Liver (tissue), 9 donors: ENCODE data around the gene KCNA2. TPM values are rescaled to one million over a fixed set of nuclear protein-coding genes. Genes with fewer than 3 reads are reported as not detected.
A peak's percentile ranks its signal among the peaks of the same experiment; 100 is the strongest.

Experiments used
- DNase-seq: peaks from one replicate; pipeline ENCODE4 v3.0.0-alpha.2; 2017; ENCODE audit warnings: low spot score
- H3K27ac ChIP-seq, 2 donors: one replicate each; pipeline ENCODE4 v1.7.0; 2013; ENCODE audit warnings: inconsistent platforms in 2 of 2, low read length in 2 of 2, control low read depth in 1 of 2, low read depth in 1 of 2, mild to moderate bottlenecking in 1 of 2
- H3K27me3 ChIP-seq, 4 donors: one replicate each; pipeline versions ENCODE4 v1.6.1 to v1.7.0; 2013; ENCODE audit warnings: low read length in 3 of 4, inconsistent platforms in 1 of 4, mild to moderate bottlenecking in 1 of 4, moderate library complexity in 1 of 4; ENCODE audit not compliant: control insufficient read depth in 4 of 4, insufficient read depth in 4 of 4
- H3K36me3 ChIP-seq, 4 donors: one replicate each; pipeline versions ENCODE4 v1.6.1 to v1.7.0; 2013; ENCODE audit warnings: low read length in 3 of 4, mild to moderate bottlenecking in 3 of 4, low read depth in 1 of 4, moderate library complexity in 1 of 4; ENCODE audit not compliant: control insufficient read depth in 4 of 4, insufficient read depth in 3 of 4
- H3K4me1 ChIP-seq, 4 donors: one replicate each; pipeline versions ENCODE4 v1.6.1 to v1.7.0; 2013; ENCODE audit warnings: low read length in 3 of 4, mild to moderate bottlenecking in 3 of 4, moderate library complexity in 1 of 4; ENCODE audit not compliant: control insufficient read depth in 4 of 4, insufficient read depth in 4 of 4
- H3K4me3 ChIP-seq, 3 donors: one replicate each; pipeline versions ENCODE4 v1.6.1 to v1.7.0; 2013; ENCODE audit warnings: low read length in 3 of 3, control low read depth in 1 of 3, low read depth in 1 of 3, mild to moderate bottlenecking in 1 of 3
- H3K9ac ChIP-seq, 2 donors: one replicate each; pipeline ENCODE4 v1.7.0; 2013; ENCODE audit warnings: low read length in 2 of 2, mild to moderate bottlenecking in 2 of 2, moderate library complexity in 2 of 2, control low read depth in 1 of 2, low read depth in 1 of 2
- H3K9me3 ChIP-seq, 4 donors: one replicate each; pipeline versions ENCODE4 v1.6.1 to v1.7.0; 2013; ENCODE audit warnings: low read length in 3 of 4; ENCODE audit not compliant: control insufficient read depth in 4 of 4
- EGR1 ChIP-seq, 2 donors: IDR thresholded peaks; 2 replicates each; pipeline ENCODE4 v1.6.1; 2016 to 2018; ENCODE audit warnings: antibody characterized with exemption in 2 of 2, low read depth in 2 of 2
- FOXA1 ChIP-seq: IDR thresholded peaks from 2 replicates; pipeline ENCODE4 v1.6.1; 2016; ENCODE audit warnings: antibody characterized with exemption
- FOXA2 ChIP-seq: IDR thresholded peaks from 2 replicates; pipeline ENCODE4 v1.6.1; 2016; ENCODE audit warnings: antibody characterized with exemption
- GABPA ChIP-seq, 2 donors: IDR thresholded peaks in 1 of 2; conservative IDR thresholded peaks in 1 of 2; 2 replicates each; pipeline ENCODE4 v1.6.1; 2016; ENCODE audit warnings: antibody characterized with exemption in 2 of 2, mild to moderate bottlenecking in 1 of 2, moderate library complexity in 1 of 2
- HNF4G ChIP-seq: IDR thresholded peaks from 2 replicates; pipeline ENCODE4 v1.6.1; 2016; ENCODE audit warnings: antibody characterized with exemption
- JUND ChIP-seq, 2 donors: IDR thresholded peaks; 2 replicates each; pipeline ENCODE4 v1.6.1; 2016; ENCODE audit warnings: antibody characterized with exemption in 2 of 2
- NR2F2 ChIP-seq: IDR thresholded peaks from 2 replicates; pipeline ENCODE4 v1.6.1; 2016; ENCODE audit warnings: antibody characterized with exemption
- RAD21 ChIP-seq, 2 donors: IDR thresholded peaks; 2 replicates each; pipeline ENCODE4 v1.6.1; 2016; ENCODE audit warnings: antibody characterized with exemption in 2 of 2, mild to moderate bottlenecking in 2 of 2
- RXRA ChIP-seq, 2 donors: IDR thresholded peaks; 2 replicates each; pipeline ENCODE4 v1.6.1; 2017 to 2018; ENCODE audit warnings: antibody characterized with exemption in 2 of 2, mild to moderate bottlenecking in 1 of 2
- SP1 ChIP-seq: IDR thresholded peaks from 2 replicates; pipeline ENCODE4 v1.6.1; 2018; ENCODE audit warnings: antibody characterized with exemption, mild to moderate bottlenecking
- TAF1 ChIP-seq: conservative IDR thresholded peaks from 2 replicates; pipeline ENCODE4 v1.6.1; 2016; ENCODE audit warnings: antibody characterized with exemption, mild to moderate bottlenecking
- YY1 ChIP-seq: IDR thresholded peaks from 2 replicates; pipeline ENCODE4 v1.6.1; 2016; ENCODE audit warnings: antibody characterized with exemption, mild to moderate bottlenecking
- WGBS: extraction: QIAGEN DNeasy Blood & Tissue Kit; methylation state at CpG from one replicate; pipeline ENCODE4 v1.1.7; 2013; 5-methylcytosine and 5-hydroxymethylcytosine counted together
- polyA plus RNA-seq, 2 donors: library from polyadenylated mRNA; stranded (reverse) in 1 of 2; unstranded in 1 of 2; fragments of 200-250 nt in 1 of 2; fragments of >200 nt in 1 of 2; fragmentation: Nextera tagmentation in 1 of 2; extraction: Ambion mirVana in 1 of 2; gene quantifications; one replicate each; pipeline versions ENCODE4 v1.2.1 to v1.2.3, GENCODE V29; 2013 to 2015
- total RNA-seq, 2 donors: library from RNA; depleted of rRNA; stranded (reverse); fragments of >200 nt; gene quantifications; one replicate each; pipeline ENCODE4 v1.2.3, GENCODE V29; 2014
- TF ChIP-seq, protein P1 (sequence below): IDR thresholded peaks from 2 replicates; pipeline ENCODE4 v1.6.1; 2016; ENCODE audit warnings: antibody characterized with exemption, mild to moderate bottlenecking
- TF ChIP-seq, protein P2 (sequence below): fragments of 150-350 bp; IDR thresholded peaks from 2 replicates; pipeline ENCODE4 v1.5.1; 2017; ENCODE audit warnings: improper control_type of control experiment, low read depth, low read length; ENCODE audit not compliant: missing input control
- TF ChIP-seq, protein P3 (sequence below): IDR thresholded peaks from 2 replicates; pipeline ENCODE4 v1.6.1; 2016; ENCODE audit warnings: antibody characterized with exemption
- TF ChIP-seq, protein P4 (sequence below): IDR thresholded peaks from 2 replicates; pipeline ENCODE4 v1.6.1; 2016; ENCODE audit warnings: antibody characterized with exemption
- TF ChIP-seq, protein P5 (sequence below): IDR thresholded peaks from 2 replicates; pipeline ENCODE4 v1.6.1; 2016; ENCODE audit warnings: antibody characterized with exemption
- donor health status: healthy.
- donor health status: healthy.
- donor health status: healthy.
- donor health status: healthy.
- donor health status: healthy.

Gene KCNA2
- total and polyA plus RNA-seq, 4 donors: 0.02 to 0.08 TPM; not detected in 2

DNA sequence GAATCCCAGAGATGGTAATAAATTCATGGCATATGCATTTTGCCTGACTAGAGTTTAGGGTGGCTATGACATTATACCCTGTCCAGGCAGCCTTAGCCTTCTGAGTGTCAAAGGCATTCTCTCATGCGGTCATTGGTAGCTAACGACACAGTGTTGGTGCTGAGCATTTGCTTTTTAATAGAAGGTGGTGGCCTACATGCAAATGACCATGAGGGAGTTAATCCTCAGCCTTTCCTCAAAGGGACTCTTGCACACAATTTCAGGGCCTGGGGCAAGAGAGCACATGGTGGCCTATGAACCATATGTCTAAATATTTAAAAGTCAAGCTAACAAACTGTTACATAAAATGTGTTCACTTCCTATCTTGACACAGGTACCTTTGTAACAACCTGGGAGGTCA lies 56.3 kb downstream of the KCNA2 start:
- no peaks in the 10 kb centered on the region for H3K36me3 ChIP-seq
- H3K4me1 ChIP-seq: no peaks in the 10 kb centered on the region
- 82% methylated on average over 2 of the region's 2 CpGs for WGBS
- H3K27me3 ChIP-seq: peaks cover 2 to 4% (median 4%) of the 10 kb centered on the region in 4 donors
- TF ChIP-seq NR2F2: no peak
- no peak overlapping the region for H3K4me3 ChIP-seq
- no peaks in the 10 kb centered on the region for H3K9me3 ChIP-seq
- H3K9ac ChIP-seq: no peak overlapping the region
- DNase-seq: no peak
- H3K27ac ChIP-seq: no peak overlapping the region

DNA sequence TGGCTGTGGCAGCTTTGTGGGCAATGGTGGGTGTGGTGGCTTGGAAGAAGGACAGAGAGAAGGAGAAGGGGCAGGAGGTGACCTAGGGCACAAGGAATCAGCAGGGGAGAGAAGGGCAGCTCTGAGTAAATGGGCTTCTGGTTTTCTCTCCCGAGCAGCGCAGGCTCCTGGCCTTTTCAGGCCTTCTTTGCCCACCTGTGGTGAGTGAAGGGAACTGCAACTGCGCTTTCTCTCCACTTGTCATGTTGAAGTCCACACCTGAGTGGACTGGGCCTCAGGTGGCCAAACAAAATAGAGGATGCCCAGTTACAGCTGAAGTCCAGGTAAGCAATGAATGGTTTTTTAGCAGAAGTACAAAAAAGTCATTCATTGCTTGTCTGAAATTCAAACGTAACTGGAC lies 57.8 kb downstream of the KCNA2 start:
- Histone ChIP-seq H3K36me3 (no peaks in the 10 kb centered on the region), H3K4me3 (no peak overlapping the region), H3K27ac (no peak overlapping the region), H3K4me1 (no peaks in the 10 kb centered on the region), H3K27me3 (peaks cover 0 to 4% (median 2%) of the 10 kb centered on the region in 4 donors), H3K9ac (no peak overlapping the region), H3K9me3 (no peaks in the 10 kb centered on the region)
- DNase-seq: no peak
- no peak for TF ChIP-seq TAF1
- TF ChIP-seq RAD21 (IDR thresholded peaks at IDR 0.05): peak in 1 of 2 donors; percentile 29
- TF ChIP-seq EGR1 (IDR thresholded peaks at IDR 0.05; ENCODE audit: low read depth in 2 of 2): no peak
- TF ChIP-seq, protein P1, sequence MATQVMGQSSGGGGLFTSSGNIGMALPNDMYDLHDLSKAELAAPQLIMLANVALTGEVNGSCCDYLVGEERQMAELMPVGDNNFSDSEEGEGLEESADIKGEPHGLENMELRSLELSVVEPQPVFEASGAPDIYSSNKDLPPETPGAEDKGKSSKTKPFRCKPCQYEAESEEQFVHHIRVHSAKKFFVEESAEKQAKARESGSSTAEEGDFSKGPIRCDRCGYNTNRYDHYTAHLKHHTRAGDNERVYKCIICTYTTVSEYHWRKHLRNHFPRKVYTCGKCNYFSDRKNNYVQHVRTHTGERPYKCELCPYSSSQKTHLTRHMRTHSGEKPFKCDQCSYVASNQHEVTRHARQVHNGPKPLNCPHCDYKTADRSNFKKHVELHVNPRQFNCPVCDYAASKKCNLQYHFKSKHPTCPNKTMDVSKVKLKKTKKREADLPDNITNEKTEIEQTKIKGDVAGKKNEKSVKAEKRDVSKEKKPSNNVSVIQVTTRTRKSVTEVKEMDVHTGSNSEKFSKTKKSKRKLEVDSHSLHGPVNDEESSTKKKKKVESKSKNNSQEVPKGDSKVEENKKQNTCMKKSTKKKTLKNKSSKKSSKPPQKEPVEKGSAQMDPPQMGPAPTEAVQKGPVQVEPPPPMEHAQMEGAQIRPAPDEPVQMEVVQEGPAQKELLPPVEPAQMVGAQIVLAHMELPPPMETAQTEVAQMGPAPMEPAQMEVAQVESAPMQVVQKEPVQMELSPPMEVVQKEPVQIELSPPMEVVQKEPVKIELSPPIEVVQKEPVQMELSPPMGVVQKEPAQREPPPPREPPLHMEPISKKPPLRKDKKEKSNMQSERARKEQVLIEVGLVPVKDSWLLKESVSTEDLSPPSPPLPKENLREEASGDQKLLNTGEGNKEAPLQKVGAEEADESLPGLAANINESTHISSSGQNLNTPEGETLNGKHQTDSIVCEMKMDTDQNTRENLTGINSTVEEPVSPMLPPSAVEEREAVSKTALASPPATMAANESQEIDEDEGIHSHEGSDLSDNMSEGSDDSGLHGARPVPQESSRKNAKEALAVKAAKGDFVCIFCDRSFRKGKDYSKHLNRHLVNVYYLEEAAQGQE: no peak
- TF ChIP-seq FOXA1: no peak
- TF ChIP-seq, protein P2, sequence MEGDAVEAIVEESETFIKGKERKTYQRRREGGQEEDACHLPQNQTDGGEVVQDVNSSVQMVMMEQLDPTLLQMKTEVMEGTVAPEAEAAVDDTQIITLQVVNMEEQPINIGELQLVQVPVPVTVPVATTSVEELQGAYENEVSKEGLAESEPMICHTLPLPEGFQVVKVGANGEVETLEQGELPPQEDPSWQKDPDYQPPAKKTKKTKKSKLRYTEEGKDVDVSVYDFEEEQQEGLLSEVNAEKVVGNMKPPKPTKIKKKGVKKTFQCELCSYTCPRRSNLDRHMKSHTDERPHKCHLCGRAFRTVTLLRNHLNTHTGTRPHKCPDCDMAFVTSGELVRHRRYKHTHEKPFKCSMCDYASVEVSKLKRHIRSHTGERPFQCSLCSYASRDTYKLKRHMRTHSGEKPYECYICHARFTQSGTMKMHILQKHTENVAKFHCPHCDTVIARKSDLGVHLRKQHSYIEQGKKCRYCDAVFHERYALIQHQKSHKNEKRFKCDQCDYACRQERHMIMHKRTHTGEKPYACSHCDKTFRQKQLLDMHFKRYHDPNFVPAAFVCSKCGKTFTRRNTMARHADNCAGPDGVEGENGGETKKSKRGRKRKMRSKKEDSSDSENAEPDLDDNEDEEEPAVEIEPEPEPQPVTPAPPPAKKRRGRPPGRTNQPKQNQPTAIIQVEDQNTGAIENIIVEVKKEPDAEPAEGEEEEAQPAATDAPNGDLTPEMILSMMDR: peak; percentile 40
- TF ChIP-seq, protein P3, sequence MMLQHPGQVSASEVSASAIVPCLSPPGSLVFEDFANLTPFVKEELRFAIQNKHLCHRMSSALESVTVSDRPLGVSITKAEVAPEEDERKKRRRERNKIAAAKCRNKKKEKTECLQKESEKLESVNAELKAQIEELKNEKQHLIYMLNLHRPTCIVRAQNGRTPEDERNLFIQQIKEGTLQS: no peak
- WGBS: 76% methylated on average over 4 of the region's 4 CpGs

DNA sequence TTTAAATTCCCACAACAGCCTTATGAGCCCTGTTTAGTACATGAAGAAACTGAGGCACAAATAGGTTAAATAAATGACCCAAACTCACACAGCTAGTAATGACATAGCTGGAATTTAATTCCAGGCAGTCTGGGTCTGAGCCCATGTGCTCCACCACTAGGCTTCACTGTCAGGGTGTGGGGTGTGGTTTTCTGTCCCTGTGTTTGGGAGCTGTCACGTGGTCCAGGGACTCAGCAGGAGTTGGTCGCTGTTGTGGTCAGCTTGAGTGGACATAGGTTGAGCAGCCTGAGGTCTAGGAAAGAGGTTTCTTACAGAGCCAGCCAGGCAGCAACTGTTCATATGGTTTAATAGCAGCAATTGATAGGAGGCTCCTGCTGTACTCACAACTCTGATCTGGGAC lies 59.1 kb downstream of the KCNA2 start:
- H3K27me3 ChIP-seq: peaks cover 0 to 2% (median 0%) of the 10 kb centered on the region in 4 donors
- 57% methylated on average over 2 of the region's 2 CpGs for WGBS
- H3K9ac ChIP-seq: no peak overlapping the region
- no peak overlapping the region for H3K27ac ChIP-seq
- no peaks in the 10 kb centered on the region for H3K9me3 ChIP-seq
- H3K4me1 ChIP-seq: no peaks in the 10 kb centered on the region
- H3K36me3 ChIP-seq: no peaks in the 10 kb centered on the region
- no peak for DNase-seq
- no peak overlapping the region for H3K4me3 ChIP-seq
- TF ChIP-seq TAF1 (no peak), HNF4G (no peak), SP1 (no peak), GABPA (IDR thresholded peaks at IDR 0.05 in 1 of 2, conservative IDR thresholded peaks at IDR 0.05 in 1 of 2) (no peak), JUND (IDR thresholded peaks at IDR 0.05) (no peak), RAD21 (IDR thresholded peaks at IDR 0.05) (no peak), YY1 (no peak), RXRA (IDR thresholded peaks at IDR 0.05) (no peak), FOXA2 (no peak)
- TF ChIP-seq, protein P4, sequence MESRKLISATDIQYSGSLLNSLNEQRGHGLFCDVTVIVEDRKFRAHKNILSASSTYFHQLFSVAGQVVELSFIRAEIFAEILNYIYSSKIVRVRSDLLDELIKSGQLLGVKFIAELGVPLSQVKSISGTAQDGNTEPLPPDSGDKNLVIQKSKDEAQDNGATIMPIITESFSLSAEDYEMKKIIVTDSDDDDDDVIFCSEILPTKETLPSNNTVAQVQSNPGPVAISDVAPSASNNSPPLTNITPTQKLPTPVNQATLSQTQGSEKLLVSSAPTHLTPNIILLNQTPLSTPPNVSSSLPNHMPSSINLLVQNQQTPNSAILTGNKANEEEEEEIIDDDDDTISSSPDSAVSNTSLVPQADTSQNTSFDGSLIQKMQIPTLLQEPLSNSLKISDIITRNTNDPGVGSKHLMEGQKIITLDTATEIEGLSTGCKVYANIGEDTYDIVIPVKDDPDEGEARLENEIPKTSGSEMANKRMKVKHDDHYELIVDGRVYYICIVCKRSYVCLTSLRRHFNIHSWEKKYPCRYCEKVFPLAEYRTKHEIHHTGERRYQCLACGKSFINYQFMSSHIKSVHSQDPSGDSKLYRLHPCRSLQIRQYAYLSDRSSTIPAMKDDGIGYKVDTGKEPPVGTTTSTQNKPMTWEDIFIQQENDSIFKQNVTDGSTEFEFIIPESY: no peak
- TF ChIP-seq, protein P5, sequence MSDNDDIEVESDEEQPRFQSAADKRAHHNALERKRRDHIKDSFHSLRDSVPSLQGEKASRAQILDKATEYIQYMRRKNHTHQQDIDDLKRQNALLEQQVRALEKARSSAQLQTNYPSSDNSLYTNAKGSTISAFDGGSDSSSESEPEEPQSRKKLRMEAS: no peak
